Hepatocyte (in vitro differentiated cells): ENCODE results near the gene PRRG3. TPM values are rescaled to one million over a fixed set of nuclear protein-coding genes. Genes with fewer than 3 reads are reported as not detected.
"Not testable (repeated sequence)": the region's sequence is repeated elsewhere in the genome, so short reads cannot be mapped to it uniquely, and the experiment has no call there.

Experiments used
- DNase-seq: peaks from one replicate; pipeline ENCODE4 v3.0.0-alpha.2; 2016; ENCODE audit warnings: low spot score
- H2AFZ ChIP-seq: fragments of 200-600 bp; sonication (generic); 2 replicates; pipeline ENCODE4 v1.6.0; 2016; ENCODE audit warnings: antibody characterized with exemption, mild to moderate bottlenecking
- H3K27ac ChIP-seq: fragments of 200-600 bp; sonication (generic); 2 replicates; pipeline ENCODE4 v1.5.1; 2016; ENCODE audit warnings: mild to moderate bottlenecking
- H3K27me3 ChIP-seq: fragments of 200-600 bp; sonication (generic); 2 replicates; pipeline ENCODE4 v1.6.1; 2016
- H3K36me3 ChIP-seq: fragments of 200-600 bp; sonication (generic); replicated peaks from 2 replicates; pipeline ENCODE4 v1.5.1; 2016; ENCODE audit warnings: low read depth; ENCODE audit not compliant: insufficient read depth
- H3K4me1 ChIP-seq: fragments of 200-600 bp; sonication (generic); 2 replicates; pipeline ENCODE4 v1.5.1; 2016; ENCODE audit warnings: mild to moderate bottlenecking, moderate library complexity; ENCODE audit not compliant: insufficient read depth
- H3K4me2 ChIP-seq: fragments of 200-600 bp; sonication (generic); 2 replicates; pipeline ENCODE4 v1.6.0; 2016
- H3K4me3 ChIP-seq: fragments of 200-600 bp; sonication (generic); 2 replicates; pipeline ENCODE4 v1.5.1; 2016; ENCODE audit warnings: mild to moderate bottlenecking
- H3K79me2 ChIP-seq: fragments of 200-600 bp; sonication (generic); 2 replicates; pipeline ENCODE4 v1.6.0; 2017; ENCODE audit warnings: mild to moderate bottlenecking
- H3K9me2 ChIP-seq: fragments of 200-600 bp; sonication (generic); replicated peaks from 2 replicates; pipeline ENCODE4 v1.6.0; 2017; ENCODE audit warnings: mild to moderate bottlenecking; ENCODE audit not compliant: insufficient read depth
- H3K9me3 ChIP-seq: fragments of 200-600 bp; sonication (generic); 2 replicates; pipeline ENCODE4 v1.5.1; 2016; ENCODE audit warnings: low read depth, mild to moderate bottlenecking
- H4K20me1 ChIP-seq: fragments of 200-600 bp; sonication (generic); 2 replicates; pipeline ENCODE4 v1.6.0; 2016; ENCODE audit warnings: mild to moderate bottlenecking; ENCODE audit not compliant: insufficient read depth, poor library complexity, severe bottlenecking
- EZH2 ChIP-seq: fragments of 200-600 bp; sonication (generic); IDR thresholded peaks from 2 replicates; pipeline ENCODE4 v1.6.1; 2016; ENCODE audit warnings: antibody characterized with exemption, mild to moderate bottlenecking, borderline replicate concordance
- EZH2phosphoT487 ChIP-seq: fragments of 200-600 bp; sonication (generic); IDR thresholded peaks from one replicate; pipeline ENCODE4 v1.6.1; 2018; ENCODE audit warnings: antibody characterized with exemption, mild to moderate bottlenecking, low read depth, moderate library complexity; ENCODE audit not compliant: unreplicated experiment, severe bottlenecking
- WGBS: methylation state at CpG from one replicate; pipeline ENCODE4 v1.1.6; 2016; ENCODE audit warnings: low lambda C conversion rate; ENCODE audit errors: missing lambda C conversion rate; 5-methylcytosine and 5-hydroxymethylcytosine counted together
- polyA plus RNA-seq: library from polyadenylated mRNA; unstranded; fragments of >200 nt; fragmentation: Nextera tagmentation; extraction: Ambion mirVana; gene quantifications from 2 replicates; pipeline ENCODE4 v1.2.1, GENCODE V29; 2016
- total RNA-seq: library from RNA; depleted of rRNA; stranded (reverse); fragments of >200 nt; gene quantifications from 2 replicates; pipeline ENCODE4 v1.2.3, GENCODE V29; 2014
- TF ChIP-seq, protein P1 (sequence below): fragments of 200-600 bp; sonication (generic); IDR thresholded peaks from 2 replicates; pipeline ENCODE4 v1.5.1; 2016; ENCODE audit warnings: antibody characterized with exemption, mild to moderate bottlenecking; ENCODE audit not compliant: poor library complexity

Gene PRRG3
- total and polyA plus RNA-seq, 2 experiments from 2014 or later, result 0.17 to 0.22 TPM

GRCh38 chrX:151688695-151689094 is 6.6 kb upstream of the PRRG3 start:
- Histone ChIP-seq H3K4me2 (no peak overlapping the region), H3K36me3 (no peaks in the 10 kb centered on the region), H2AFZ (no peak overlapping the region), H3K9me2 (no peaks in the 10 kb centered on the region), H3K79me2 (no peaks in the 10 kb centered on the region), H3K9me3 (no peaks in the 10 kb centered on the region), H3K27me3 (no peaks in the 10 kb centered on the region), H3K27ac (no peak overlapping the region), H3K4me3 (no peak overlapping the region), H4K20me1 (no peaks in the 10 kb centered on the region), H3K4me1 (no peaks in the 10 kb centered on the region)
- TF ChIP-seq EZH2phosphoT487 (no peak), EZH2 (no peak)
- TF ChIP-seq, protein P1, sequence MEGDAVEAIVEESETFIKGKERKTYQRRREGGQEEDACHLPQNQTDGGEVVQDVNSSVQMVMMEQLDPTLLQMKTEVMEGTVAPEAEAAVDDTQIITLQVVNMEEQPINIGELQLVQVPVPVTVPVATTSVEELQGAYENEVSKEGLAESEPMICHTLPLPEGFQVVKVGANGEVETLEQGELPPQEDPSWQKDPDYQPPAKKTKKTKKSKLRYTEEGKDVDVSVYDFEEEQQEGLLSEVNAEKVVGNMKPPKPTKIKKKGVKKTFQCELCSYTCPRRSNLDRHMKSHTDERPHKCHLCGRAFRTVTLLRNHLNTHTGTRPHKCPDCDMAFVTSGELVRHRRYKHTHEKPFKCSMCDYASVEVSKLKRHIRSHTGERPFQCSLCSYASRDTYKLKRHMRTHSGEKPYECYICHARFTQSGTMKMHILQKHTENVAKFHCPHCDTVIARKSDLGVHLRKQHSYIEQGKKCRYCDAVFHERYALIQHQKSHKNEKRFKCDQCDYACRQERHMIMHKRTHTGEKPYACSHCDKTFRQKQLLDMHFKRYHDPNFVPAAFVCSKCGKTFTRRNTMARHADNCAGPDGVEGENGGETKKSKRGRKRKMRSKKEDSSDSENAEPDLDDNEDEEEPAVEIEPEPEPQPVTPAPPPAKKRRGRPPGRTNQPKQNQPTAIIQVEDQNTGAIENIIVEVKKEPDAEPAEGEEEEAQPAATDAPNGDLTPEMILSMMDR, result no peak
- DNase-seq, result no peak

GRCh38 chrX:151692825-151693224 is 2.4 kb upstream of the PRRG3 start:
- H4K20me1 ChIP-seq, result no peaks in the 10 kb centered on the region
- no peaks in the 10 kb centered on the region for H3K9me3 ChIP-seq
- H3K9me2 ChIP-seq, result no peaks in the 10 kb centered on the region
- TF ChIP-seq EZH2, result no peak
- no peak for DNase-seq
- no peak overlapping the region for H3K4me2 ChIP-seq
- H3K27me3 ChIP-seq, result no peaks in the 10 kb centered on the region
- H3K79me2 ChIP-seq, result no peaks in the 10 kb centered on the region
- H3K4me3 ChIP-seq, result no peak overlapping the region
- 84% methylated on average over 6 of the region's 6 CpGs for WGBS
- no peak overlapping the region for H3K27ac ChIP-seq
- no peaks in the 10 kb centered on the region for H3K36me3 ChIP-seq
- no peak overlapping the region for H2AFZ ChIP-seq
- H3K4me1 ChIP-seq, result no peaks in the 10 kb centered on the region

- DNase-seq, result no peak
- Histone ChIP-seq H2AFZ (no peak overlapping the region), H4K20me1 (no peaks in the 10 kb centered on the region), H3K27ac (no peak overlapping the region), H3K27me3 (no peaks in the 10 kb centered on the region), H3K79me2 (no peaks in the 10 kb centered on the region), H3K36me3 (no peaks in the 10 kb centered on the region), H3K4me3 (no peak overlapping the region), H3K9me2 (no peaks in the 10 kb centered on the region), H3K9me3 (no peaks in the 10 kb centered on the region), H3K4me1 (no peaks in the 10 kb centered on the region), H3K4me2 (peak overlapping the region; percentile 70)
- TF ChIP-seq, protein P1, result no peak
- no peak for TF ChIP-seq EZH2
- TF ChIP-seq EZH2phosphoT487, result no peak
- WGBS, result 81% methylated on average over 12 of the region's 12 CpGs
These were observed 1.1 kb upstream of the PRRG3 start for GRCh38 chrX:151694121-151694520.

GRCh38 chrX:151695583-151696340 is 504 bp downstream of the PRRG3 start:
- Histone ChIP-seq H3K27ac (no peak overlapping the region), H3K27me3 (no peaks in the 10 kb centered on the region), H2AFZ (no peak overlapping the region), H3K9me3 (no peaks in the 10 kb centered on the region), H3K4me3 (no peak overlapping the region), H3K4me1 (no peaks in the 10 kb centered on the region), H4K20me1 (no peaks in the 10 kb centered on the region), H3K4me2 (peak overlapping the region; percentile 70), H3K79me2 (no peaks in the 10 kb centered on the region), H3K36me3 (no peaks in the 10 kb centered on the region), H3K9me2 (no peaks in the 10 kb centered on the region)
- TF ChIP-seq, protein P1, result no peak
- TF ChIP-seq EZH2 (no peak), EZH2phosphoT487 (no peak)
- no peak for DNase-seq
- 58% methylated on average over 19 of the region's 19 CpGs for WGBS

DNA sequence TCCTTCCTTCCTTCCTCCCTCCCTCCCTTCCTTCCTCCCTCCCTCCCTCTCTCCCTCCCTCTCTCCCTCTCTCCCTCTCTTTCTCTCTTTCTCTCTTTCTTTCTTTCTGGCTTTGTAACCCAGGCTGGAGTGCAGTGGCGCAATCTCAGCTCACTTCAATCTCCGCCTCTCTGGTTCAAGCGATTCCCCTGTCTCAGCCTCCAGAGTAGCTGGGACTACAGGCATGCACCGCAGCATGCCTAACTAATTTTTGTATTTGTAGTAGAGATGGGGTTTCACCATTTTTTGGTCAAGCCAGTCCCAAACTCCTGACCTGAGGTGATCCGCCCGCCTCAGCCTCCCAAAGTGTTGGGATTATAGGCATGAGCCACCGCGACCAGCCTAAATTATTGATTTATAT is 1.8 kb downstream of the PRRG3 start:
- H3K4me3 ChIP-seq, H3K4me1 ChIP-seq, H3K27ac ChIP-seq, H3K4me2 ChIP-seq, H3K9me2 ChIP-seq, H3K79me2 ChIP-seq, DNase-seq, H4K20me1 ChIP-seq, H3K27me3 ChIP-seq, H3K9me3 ChIP-seq, H2AFZ ChIP-seq, H3K36me3 ChIP-seq: not testable (repeated sequence)
- 89% methylated on average over 8 of the region's 8 CpGs for WGBS
